OCI-LY1 (cell line): ENCODE results near the gene CETP.

Experiments used
- CTCF ChIP-seq: fragments of 200-600 bp; sonication (generic), shearing (Covaris generic); IDR thresholded peaks from 2 replicates; pipeline ENCODE4 v1.5.1; 2017; ENCODE audit warnings: mild to moderate bottlenecking, antibody characterized with exemption, low read length, moderate library complexity, mixed read lengths
- EZH2 ChIP-seq: fragments of 200-600 bp; sonication (generic), shearing (Covaris generic); IDR thresholded peaks from 2 replicates; pipeline ENCODE4 v1.8.0; 2017; ENCODE audit warnings: borderline replicate concordance, mixed run types, mild to moderate bottlenecking, antibody characterized with exemption, low read length, moderate library complexity, mixed read lengths

- TF ChIP-seq CTCF (no peak), EZH2 (no peak)
Observed at GRCh38 chr16:57032346-57032745, 70.6 kb downstream of the CETP start.
